Astrocyte (in vitro differentiated cells and primary cell): ENCODE results near the gene PIAS1.

Experiments
- EZH2 ChIP-seq: IDR thresholded peaks from 2 replicates; pipeline ENCODE4 v1.6.1; 2012; ENCODE audit warnings: mild to moderate bottlenecking, low read length, inconsistent platforms; ENCODE audit not compliant: insufficient read depth
- TF ChIP-seq, protein P1 (sequence below): IDR thresholded peaks from 2 replicates; pipeline ENCODE4 v1.5.1; 2011; ENCODE audit warnings: low read depth, mild to moderate bottlenecking, inconsistent platforms, low read length, moderate library complexity; ENCODE audit not compliant: insufficient read depth

GRCh38 chr15:68080783-68081182 lies 26.7 kb downstream of the PIAS1 start:
- TF ChIP-seq, protein P1, sequence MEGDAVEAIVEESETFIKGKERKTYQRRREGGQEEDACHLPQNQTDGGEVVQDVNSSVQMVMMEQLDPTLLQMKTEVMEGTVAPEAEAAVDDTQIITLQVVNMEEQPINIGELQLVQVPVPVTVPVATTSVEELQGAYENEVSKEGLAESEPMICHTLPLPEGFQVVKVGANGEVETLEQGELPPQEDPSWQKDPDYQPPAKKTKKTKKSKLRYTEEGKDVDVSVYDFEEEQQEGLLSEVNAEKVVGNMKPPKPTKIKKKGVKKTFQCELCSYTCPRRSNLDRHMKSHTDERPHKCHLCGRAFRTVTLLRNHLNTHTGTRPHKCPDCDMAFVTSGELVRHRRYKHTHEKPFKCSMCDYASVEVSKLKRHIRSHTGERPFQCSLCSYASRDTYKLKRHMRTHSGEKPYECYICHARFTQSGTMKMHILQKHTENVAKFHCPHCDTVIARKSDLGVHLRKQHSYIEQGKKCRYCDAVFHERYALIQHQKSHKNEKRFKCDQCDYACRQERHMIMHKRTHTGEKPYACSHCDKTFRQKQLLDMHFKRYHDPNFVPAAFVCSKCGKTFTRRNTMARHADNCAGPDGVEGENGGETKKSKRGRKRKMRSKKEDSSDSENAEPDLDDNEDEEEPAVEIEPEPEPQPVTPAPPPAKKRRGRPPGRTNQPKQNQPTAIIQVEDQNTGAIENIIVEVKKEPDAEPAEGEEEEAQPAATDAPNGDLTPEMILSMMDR = no peak
- no peak for TF ChIP-seq EZH2
